NCI-H1048 (cell line): ENCODE data around the gene LCN1.

Source experiments
- DNase-seq: peaks from one replicate; lab custom pipeline; 2025; lab: John Stamatoyannopoulos, UW

The LCN1 gene

GRCh38 chr9:135567311-135567710 lies 46.1 kb downstream of the LCN1 start:
- DNase-seq = no peak

GRCh38 chr9:135568026-135568425 lies 46.8 kb downstream of the LCN1 start:
- DNase-seq = no peak

GRCh38 chr9:135570456-135570855 lies 49.2 kb downstream of the LCN1 start:
- DNase-seq = no peak

GRCh38 chr9:135572233-135572632 lies 51.0 kb downstream of the LCN1 start:
- no peak for DNase-seq

DNA sequence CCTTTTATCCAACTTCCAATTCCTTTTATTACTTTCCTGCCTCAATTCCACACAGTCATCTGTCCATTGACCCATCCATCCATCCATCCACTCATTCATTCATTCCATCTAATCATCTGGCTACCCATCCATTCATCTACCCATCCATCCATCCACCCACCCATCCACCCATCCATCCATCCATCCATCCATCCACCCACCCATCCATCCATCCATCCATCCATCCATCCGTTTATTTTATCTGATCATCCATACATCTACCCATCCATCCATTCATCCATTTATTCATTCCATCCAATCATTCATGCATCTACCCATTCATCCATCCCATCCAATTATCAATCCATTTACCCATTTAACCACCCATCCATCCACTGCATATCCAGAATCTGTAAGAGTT lies 51.9 kb downstream of the LCN1 start:
- DNase-seq = no peak

GRCh38 chr9:135574331-135574730 lies 53.1 kb downstream of the LCN1 start:
- DNase-seq = no peak

DNA sequence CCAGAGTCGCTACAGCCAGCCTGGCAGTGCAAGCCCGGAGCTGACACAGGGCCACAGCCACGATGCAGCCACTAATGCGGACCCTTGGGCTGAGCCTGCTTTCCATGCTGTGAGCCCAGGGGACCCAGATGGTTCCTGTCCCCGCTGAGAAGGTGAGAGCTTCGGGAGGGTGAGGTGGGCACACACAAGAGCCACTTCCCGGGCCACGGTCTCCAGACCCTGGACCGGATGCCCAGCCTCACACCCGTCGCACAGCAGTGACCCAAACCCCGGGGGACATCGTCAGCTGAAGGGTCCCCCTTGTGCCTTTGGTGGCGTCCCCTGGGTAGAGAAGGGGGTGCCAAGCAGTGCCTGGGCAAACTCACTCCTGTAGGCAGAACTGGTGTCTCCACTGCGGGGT lies 53.7 kb downstream of the LCN1 start:
- no peak for DNase-seq
